Measurements from ENCODE around the gene SFR1. TPM values are rescaled to one million over a fixed set of nuclear protein-coding genes. Genes with fewer than 3 reads are reported as not detected.
"Not testable (repeated sequence)": the region's sequence is repeated elsewhere in the genome, so short reads cannot be mapped to it uniquely, and the experiment has no call there.

The SFR1 gene
- total RNA-seq, 1 experiment from 2014 or later: 9.9 TPM

DNA sequence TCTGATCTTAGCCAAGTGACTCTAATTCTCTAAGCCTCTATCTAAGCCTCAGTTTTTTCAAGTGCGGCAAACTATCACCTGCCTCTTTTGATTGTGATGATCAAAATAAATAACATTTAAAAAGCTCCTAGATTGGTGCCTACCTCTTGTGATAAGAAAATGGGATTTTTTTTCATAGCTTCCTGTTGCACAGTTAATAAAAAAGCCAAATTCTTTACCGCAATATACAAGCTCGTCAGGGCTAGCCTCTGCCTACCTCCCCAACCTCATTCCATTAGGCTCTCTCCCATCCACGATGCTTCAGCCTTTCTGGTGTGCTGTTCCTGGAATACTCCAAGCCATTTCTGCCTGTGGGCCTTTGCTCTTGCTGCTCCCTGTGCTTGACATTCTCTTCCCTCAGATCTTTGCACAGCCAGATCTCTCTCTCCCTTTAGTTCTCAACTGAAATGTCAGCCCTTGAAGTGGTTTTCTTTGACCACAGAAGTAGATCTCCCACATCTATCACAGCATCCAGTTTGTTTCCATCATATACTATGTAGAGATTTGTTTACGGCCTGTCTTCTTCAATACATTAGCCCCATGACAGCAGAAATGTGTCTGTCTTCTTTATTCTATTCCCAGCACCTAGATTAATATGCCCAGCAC lies 48.8 kb downstream of the SFR1 start (continued):
- TF ChIP-seq ZNF317 (CRISPR knock-in tag; IDR thresholded peaks at IDR 0.05; ENCODE audit: borderline replicate concordance, low read depth) (no peak), NR3C1 (CRISPR knock-in tag; conservative IDR thresholded peaks at IDR 0.05; ENCODE audit: low read depth) (no peak), MYBL2 (CRISPR knock-in tag; IDR thresholded peaks at IDR 0.05) (no peak), OVOL2 (CRISPR knock-in tag; IDR thresholded peaks at IDR 0.05; ENCODE audit: borderline replicate concordance) (no peak), EMX1 (CRISPR knock-in tag; IDR thresholded peaks at IDR 0.05) (no peak), FOXP1 (CRISPR knock-in tag; IDR thresholded peaks at IDR 0.05; ENCODE audit: borderline replicate concordance) (no peak), ELF4 (CRISPR knock-in tag; IDR thresholded peaks at IDR 0.05; ENCODE audit: low read depth) (no peak)
- TF ChIP-seq, protein P1, sequence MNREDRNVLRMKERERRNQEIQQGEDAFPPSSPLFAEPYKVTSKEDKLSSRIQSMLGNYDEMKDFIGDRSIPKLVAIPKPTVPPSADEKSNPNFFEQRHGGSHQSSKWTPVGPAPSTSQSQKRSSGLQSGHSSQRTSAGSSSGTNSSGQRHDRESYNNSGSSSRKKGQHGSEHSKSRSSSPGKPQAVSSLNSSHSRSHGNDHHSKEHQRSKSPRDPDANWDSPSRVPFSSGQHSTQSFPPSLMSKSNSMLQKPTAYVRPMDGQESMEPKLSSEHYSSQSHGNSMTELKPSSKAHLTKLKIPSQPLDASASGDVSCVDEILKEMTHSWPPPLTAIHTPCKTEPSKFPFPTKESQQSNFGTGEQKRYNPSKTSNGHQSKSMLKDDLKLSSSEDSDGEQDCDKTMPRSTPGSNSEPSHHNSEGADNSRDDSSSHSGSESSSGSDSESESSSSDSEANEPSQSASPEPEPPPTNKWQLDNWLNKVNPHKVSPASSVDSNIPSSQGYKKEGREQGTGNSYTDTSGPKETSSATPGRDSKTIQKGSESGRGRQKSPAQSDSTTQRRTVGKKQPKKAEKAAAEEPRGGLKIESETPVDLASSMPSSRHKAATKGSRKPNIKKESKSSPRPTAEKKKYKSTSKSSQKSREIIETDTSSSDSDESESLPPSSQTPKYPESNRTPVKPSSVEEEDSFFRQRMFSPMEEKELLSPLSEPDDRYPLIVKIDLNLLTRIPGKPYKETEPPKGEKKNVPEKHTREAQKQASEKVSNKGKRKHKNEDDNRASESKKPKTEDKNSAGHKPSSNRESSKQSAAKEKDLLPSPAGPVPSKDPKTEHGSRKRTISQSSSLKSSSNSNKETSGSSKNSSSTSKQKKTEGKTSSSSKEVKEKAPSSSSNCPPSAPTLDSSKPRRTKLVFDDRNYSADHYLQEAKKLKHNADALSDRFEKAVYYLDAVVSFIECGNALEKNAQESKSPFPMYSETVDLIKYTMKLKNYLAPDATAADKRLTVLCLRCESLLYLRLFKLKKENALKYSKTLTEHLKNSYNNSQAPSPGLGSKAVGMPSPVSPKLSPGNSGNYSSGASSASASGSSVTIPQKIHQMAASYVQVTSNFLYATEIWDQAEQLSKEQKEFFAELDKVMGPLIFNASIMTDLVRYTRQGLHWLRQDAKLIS (CRISPR knock-in tag; IDR thresholded peaks at IDR 0.05; ENCODE audit: borderline replicate concordance): no peak

GRCh38 chr10:104174136-104174535 lies 52.2 kb downstream of the SFR1 start:
- H3K27me3 Mint-ChIP-seq (ENCODE audit: low read depth); H3K27ac Mint-ChIP-seq; H3K4me3 Mint-ChIP-seq; ATAC-seq; CTCF ChIA-PET; H3K36me3 Mint-ChIP-seq; H3K4me1 Mint-ChIP-seq; POLR2A ChIA-PET; DNase-seq (ENCODE audit: low spot score): not testable (repeated sequence)
- H3K9me3 Mint-ChIP-seq: peaks cover 16% of the 10 kb centered on the region

Other genes with a start within 250 kb of the SFR1 start
- 13.9 to 18.7 TPM (median 15.0 TPM) in 3 replicates for gene STN1, start 204.0 kb upstream of the SFR1 start, total RNA-seq (2021)
- gene SLK, start 155.0 kb upstream of the SFR1 start, total RNA-seq (2021): 17.6 to 19.2 TPM (median 18.9 TPM) in 3 replicates
- 0.60 to 1.5 TPM (median 1.1 TPM) in 3 replicates for gene COL17A1, start 36.3 kb upstream of the SFR1 start, total RNA-seq (2021)
- 0.42 to 0.69 TPM (median 0.44 TPM) in 3 replicates for gene CFAP43, start 110.2 kb downstream of the SFR1 start, total RNA-seq (2021)
- gene GSTO1, start 132.7 kb downstream of the SFR1 start, total RNA-seq (2021): 87.9 to 99.5 TPM (median 99.2 TPM) in 3 replicates
- 10.7 to 18.7 TPM (median 17.6 TPM) in 3 replicates for gene GSTO2, start 147.0 kb downstream of the SFR1 start, total RNA-seq (2021)
- 13.0 to 16.8 TPM (median 13.4 TPM) in 3 replicates for gene ITPRIP, start 216.3 kb downstream of the SFR1 start, total RNA-seq (2021)
- 0.92 to 1.1 TPM (median 1.0 TPM) in 3 replicates for gene CFAP58, start 231.7 kb downstream of the SFR1 start, total RNA-seq (2021)

Measured in WTC11 (cell line).